HG03108 (cell line): ENCODE measurements around the gene RASA3.

Experiments
- ATAC-seq: cut with Tn5 transposase; IDR thresholded peaks from one replicate; pipeline ENCODE4 v1.9.1; 2021; ENCODE audit warnings: moderate library complexity; ENCODE audit not compliant: unreplicated experiment

RASA3 gene

DNA sequence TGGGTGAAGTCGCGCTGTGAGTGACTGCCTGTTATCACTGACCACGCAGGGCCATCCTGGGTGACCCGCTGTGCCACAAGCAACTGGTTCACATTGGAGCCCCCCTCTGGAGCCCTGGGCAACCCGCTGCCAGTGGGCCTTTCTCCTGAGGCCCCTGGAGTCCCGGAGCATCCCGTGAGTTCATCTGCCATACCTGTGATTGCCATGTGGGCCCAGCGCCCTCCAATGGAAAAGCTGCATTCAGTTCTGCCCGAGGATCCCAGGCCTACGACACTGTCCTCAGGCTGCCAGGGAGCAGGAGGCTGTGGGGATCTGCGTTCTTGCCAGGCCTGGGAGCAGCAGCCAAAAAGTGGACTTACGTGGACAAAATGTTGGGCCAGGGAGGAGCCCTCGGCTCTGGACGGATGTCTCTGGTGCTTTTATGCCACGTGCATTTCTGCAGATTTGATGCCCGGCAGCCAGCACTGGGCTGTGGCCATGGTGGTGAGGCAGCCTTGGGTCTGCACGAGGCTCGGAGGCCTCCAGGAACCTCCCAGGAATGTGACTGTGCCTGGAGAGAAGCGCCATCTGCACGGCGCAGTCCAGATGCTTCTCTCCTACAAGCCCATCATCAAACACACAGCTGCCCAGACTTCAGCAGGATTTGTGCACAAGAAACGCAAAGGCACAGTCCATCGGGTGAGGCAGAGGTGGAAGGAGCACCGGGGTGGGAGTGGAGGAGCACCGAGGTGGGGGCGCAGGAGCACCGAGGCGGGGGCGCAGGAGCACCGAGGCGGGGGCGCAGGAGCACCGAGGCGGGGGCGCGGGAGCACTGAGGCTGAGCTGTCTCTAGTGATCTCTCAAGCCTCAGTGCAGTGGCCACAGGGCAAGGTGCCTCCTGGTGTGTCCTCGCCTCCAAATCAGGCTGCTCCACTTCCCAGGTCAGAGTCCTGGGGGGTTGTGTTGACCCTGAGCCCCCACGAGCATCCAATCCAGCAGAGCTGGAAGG lies 202.5 kb downstream of the RASA3 start:
- ATAC-seq = no peak

DNA sequence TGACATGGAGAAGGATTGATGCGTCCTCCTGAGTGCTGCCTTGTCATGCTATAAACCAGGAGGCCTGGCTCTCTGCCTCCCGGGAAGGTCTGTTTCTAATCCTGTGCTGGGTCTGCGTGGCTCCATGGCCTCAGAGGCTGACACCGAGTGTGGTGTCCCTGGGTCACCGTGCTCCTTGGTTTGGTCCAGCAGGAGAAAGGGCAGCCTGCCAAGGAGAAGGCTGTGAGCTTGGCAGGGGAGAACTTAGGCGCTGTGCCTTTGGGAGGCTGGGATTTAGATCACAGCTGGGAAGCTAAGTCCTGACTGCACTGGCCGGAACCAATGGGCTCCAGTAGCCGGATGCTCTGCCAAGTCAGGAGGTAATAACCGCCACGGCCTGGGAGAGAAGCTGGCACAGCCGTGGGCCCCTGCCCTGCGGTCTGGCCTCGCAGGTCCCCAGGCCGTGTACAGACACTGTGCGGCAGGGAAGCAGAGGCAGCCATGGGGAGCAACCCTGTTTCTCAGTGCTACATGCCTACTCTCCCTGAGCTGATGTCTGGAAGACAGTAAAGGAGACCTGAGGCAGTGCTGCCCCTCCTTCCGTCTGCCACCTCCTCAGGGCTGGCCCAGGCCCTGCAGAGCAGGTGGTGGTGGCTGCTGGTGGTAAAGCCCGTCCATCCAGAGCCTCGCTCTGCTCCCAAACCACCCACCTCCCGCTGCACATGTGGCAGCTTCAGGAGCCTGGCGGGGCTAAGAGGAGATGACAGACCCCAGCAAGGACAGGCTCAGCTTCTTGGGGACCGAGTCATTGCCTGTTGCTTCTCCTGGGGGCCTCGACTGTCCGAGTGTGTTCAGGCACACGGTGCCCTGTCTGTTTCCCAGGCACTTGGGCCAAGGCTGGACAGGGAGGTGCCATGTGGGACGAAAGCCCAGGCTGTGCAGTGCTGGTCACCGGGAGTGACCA lies 203.5 kb downstream of the RASA3 start:
- ATAC-seq = no peak
